HG03139 (cell line): ENCODE results near the gene PHLPP1.
"Not testable (repeated sequence)": the region's sequence is repeated elsewhere in the genome, so short reads cannot be mapped to it uniquely, and the experiment has no call there.

Experiments used
- ATAC-seq: cut with Tn5 transposase; IDR thresholded peaks from one replicate; pipeline ENCODE4 v1.9.1; 2021; ENCODE audit not compliant: unreplicated experiment

PHLPP1 gene

DNA sequence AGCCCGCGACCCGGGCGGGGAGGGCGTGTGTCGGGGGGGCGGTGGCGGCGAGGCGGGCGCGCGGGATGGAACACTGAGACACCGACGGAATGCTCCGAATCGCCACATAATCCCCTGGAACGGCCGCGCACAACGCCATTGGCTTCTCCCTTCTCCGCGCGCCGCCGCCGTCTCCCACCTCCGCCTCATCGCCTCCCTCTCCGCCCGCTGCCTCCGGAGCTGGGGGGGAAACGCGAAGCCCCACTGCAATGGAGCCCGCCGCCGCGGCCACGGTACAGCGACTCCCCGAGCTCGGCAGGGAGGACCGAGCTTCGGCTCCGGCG lies at the start of gene PHLPP1:
Gene PHLPP1, plus strand, starts transcription at position 106 of the 323 bp plus-strand sequence. Its CDS starts 143 bp downstream, at position 249.
- ATAC-seq = peak; percentile 19

DNA sequence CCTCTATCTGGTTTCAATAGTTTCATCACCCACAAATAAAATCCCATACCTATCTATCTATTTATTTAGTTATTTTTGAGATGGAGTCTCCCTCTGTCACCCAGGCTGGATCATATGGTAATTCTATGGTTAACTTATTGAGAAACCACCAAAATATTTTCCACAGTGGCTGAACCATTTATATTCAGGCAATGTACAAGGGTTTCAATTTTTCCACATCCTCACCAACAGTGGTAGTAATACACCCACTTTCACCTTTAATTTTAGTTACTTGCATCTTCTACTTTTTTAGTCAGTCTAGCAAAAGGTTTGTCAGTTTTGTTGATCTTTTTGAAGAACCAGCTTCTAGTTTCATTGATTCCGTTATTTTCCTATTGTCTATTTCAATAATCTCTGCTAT lies 46.1 kb upstream of the PHLPP1 start:
- ATAC-seq = no peak

DNA sequence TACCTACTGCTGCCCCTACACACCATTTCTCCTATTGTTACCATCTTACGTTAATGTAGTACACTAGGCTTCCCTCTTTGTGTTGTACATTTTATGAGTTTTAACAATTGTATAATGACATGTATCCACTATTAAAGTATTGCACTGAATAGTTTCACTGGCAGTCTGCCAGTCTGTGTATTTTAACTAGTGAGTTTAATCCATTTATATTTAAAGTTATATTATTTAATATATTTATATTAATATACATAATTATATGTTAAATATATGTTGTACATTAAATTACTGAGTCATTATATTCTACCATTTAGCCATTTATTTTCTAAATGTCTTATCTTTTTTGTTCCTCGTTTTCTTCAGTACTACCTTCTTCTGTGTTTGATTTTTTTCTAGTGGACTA lies 44.8 kb upstream of the PHLPP1 start:
- ATAC-seq = no peak

DNA sequence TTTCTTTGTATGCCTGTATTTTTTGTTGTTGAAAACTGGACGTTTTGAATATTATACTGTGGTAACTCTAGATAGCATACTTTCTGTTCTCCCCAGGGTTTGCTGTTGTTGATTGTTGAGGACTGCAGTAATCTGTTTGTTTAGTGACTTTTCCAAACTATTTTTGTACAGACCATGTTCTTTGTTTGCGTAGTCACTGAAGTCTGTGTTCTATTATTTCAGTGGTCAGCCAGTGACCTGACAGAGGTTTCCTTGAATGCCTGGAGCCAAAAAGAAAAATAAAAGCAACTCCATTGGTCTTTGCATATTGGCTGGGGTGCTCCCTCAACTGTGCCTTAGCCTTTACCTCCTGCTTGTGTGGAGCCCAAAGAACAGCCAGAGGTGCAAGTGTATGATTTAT lies 42.7 kb upstream of the PHLPP1 start:
- no peak for ATAC-seq

DNA sequence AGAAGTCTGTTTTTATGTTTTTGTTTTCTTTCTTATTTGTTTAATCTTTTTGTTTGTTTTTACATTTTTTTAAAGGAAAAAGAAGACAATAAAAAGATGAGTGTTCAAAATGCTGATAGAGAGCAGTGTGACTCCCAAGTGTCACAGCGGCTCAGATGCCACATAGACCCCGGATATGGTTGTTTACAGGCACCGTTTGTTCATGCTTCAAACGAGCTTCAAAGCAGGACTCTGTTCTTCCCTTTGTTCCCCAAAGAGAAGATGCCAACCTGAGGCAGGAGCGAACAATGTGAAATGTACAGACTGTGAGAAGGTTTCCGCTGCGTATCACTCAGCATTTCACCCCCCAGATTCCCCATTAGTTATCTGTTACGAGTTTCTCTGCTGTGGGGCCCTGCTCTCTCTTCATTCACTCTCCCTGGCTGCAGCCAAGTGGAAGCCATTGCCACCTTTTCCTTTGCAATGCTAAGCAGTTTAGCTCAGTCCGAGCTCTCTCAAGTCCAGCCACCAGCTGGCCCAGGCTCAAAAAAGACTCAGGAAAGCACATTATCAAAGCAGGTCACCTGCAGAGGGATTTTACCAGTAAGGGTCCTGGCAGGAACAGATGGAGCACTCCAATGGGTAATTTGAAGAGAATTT lies 36.4 kb upstream of the PHLPP1 start:
- ATAC-seq = no peak

DNA sequence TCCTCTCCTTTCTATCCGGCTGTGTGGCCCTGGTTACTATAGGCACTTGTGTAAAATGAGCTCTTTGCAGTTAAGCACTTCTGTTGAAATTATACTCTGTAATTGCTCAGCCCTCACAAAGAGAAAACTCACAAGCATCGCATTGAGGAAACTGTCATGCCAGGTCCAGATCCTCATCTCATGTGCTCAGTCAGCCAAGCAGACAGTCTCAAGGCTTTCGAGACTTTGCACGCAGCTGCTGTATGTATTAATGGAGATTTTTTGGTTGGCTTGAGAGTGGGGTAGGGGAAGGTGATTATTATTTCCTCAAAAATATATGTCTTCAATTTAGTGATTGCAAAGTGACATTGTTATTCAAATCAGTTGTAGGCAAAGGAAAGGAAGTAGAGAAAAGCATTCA lies 33.0 kb upstream of the PHLPP1 start:
- ATAC-seq = no peak

DNA sequence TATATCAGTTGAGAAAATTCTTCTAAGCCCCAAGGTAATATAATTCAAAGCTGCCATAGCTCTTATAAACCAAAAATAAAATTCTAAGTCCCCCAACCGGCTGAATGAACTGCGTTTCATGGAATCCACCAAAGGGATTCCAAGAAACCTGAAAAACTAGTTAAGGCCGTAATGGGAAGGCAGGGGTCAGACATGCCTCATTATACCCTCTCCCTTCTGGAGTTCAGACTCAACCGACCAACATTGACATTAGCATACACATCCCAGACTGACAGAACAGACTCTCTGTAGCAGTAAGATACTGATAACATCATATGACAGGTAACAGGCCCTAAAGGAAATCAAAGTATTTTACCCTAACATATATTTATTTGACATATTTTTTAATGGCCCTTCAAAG lies 31.4 kb upstream of the PHLPP1 start:
- ATAC-seq = no peak

DNA sequence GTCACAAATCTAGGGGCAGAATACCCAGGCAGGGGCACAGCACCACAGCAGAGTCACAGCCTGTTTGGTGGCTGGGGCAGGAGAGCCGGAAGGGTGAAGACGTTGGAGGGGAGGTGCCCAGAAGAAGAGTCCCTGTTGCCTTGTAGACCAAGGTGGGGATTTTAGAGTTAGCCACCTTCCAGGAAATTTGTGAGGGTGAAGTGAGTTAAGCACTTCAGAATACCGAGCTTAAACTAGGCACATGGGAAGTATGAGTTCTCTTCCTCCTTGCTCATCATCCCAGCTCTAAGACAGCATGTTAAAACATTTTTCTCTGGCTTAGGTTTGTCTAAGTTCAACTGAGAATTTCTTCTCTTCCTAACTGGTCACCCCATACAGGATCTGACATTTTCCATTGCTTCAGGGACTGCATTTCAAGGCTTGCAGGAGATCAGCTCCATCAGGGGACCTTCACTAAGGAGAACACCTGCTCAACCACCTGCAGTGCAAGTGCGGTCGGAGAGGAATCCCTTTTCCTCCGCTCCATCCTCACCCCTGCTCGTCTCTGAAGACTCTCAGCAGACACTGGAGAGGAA lies 26.5 kb upstream of the PHLPP1 start:
- ATAC-seq = no peak

DNA sequence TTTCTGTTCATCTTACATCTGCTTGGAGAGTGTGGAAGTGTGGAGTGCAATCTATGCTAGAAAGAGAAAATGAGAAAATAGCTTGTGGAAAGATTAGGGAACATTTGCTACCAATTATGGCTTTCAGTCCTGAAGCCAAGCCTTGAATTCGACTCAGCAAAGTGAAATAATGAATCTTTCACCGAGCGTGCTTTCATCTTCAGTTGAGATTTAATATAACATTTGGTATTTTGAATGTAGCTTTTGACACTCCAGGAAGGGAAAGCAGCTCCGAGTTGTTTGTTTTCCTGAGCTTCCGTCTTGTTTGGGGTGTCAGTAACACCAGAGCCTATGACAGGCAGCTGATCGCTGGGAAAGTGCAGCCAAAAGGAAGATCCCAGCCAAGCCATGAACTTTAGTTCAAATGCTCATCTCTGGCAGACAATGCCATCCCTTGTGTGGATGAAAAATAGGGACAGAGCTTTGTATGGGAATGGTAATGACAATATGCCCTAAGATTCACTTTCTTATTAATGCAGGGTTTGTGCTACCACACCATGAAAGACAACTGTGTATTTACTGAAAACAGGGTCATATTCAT lies 25.0 kb upstream of the PHLPP1 start:
- no peak for ATAC-seq

DNA sequence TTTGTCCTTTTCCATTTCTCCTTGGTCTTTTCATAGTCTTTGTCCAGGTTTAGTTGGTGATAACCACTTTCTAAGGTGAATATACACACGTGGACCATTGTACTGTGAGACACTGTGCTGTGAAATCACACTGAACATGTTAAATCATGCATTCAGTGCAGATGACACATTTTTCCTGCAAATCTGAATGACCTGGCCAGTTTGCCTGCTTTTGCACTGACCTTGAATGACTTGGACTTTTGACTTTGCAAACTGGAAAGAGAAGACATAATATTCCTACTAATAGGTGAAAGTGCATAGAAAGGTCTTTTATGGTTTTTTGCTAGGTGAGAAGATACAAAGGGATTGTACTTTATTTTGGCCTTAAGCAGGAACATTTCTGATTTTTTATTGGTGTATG lies 21.7 kb upstream of the PHLPP1 start:
- no peak for ATAC-seq

DNA sequence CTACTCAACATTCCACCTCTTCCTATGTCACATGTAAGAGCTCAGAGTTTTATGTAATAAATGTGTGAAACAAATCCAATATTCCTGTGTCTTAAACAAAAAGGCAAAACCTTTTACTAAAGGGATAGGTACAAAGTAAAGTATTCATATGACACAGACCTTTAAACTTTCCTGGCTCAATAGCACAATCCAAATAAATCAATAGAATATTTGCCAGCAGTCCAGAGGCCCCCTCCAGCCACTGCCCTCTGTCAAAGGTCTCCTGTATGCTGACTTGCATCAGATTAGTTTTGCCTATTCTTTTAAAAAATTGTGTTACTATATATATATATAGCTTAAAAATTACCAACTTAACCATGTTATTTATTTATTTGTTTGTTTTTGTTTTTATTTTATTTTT lies 17.7 kb upstream of the PHLPP1 start:
- ATAC-seq = no peak

DNA sequence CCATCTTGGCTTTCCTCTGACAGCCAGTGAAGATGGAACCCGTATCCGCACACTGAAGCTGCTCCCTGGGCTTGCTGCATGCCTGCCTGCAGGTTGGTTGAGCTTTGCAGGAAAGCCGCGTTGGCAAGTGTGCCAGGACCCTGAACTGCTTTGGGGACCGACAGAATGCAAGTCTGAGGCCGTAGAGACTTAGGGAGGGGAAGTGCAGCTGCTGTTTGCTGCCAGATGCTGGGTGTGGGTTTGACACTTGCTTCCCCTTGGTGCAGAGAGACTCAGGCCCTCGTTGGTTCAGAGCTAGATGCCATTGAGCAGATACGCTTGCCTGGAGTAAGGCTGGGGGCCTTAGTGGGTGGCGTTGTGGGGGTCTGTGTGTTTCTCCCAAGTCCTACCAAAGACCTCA lies 13.1 kb upstream of the PHLPP1 start:
- ATAC-seq = no peak

DNA sequence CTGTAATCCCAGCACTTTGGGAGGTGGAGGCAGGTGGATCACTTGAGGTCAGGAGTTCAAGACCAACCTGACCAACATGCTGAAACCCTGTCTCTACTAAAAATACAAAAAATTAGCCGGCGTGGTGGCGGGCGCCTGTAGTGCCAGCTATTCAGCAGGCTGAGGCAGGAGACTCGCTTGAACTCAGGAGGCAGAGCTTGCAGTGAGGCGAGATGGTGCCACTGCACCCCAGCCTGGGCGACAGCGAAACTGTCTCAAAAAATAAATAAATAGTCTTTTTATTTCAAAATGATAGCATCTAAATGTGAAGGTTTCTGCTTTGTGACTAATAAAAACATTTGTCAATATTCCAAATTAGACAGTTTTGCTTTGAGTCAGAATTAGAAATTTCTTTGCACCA lies 8.5 kb upstream of the PHLPP1 start:
- not testable (repeated sequence) for ATAC-seq

DNA sequence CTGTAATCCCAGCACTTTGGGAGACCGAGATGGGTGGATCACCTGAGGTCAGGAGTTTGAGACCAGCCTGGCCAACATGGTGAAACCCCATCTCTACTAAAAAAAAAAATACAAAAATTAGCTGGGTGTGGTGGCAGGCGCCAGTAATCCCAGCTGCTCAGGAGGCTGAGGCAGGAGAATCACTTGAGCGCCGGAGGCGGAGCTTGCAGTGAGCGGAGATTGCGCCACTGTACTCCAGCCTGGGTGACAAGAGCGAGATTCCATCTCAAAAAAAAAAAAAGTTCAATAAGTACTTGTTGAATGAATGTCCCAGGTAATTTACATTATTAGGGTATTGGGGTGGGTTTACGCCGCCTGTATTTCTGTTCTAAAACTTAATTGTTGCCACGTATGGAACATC lies 5.4 kb upstream of the PHLPP1 start:
- ATAC-seq = not testable (repeated sequence)

DNA sequence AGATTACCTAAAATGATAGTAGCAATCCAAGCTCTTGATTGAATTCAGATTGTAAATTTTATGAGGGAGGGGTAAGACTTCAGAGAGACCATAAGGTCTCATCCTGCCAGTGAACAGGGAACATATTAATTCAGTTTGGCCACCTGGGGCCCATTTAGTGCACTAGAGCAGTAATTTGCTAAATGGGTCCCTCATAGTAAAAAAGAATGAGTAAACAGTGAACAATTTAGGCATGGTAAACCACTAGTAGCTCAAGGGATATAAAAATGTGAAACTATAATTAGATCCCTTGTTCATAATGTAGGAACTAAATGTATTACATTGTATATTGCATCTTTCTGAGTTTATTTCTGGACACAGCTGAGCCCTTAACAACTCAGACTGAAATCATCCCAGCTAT lies 4.9 kb upstream of the PHLPP1 start:
- no peak for ATAC-seq

DNA sequence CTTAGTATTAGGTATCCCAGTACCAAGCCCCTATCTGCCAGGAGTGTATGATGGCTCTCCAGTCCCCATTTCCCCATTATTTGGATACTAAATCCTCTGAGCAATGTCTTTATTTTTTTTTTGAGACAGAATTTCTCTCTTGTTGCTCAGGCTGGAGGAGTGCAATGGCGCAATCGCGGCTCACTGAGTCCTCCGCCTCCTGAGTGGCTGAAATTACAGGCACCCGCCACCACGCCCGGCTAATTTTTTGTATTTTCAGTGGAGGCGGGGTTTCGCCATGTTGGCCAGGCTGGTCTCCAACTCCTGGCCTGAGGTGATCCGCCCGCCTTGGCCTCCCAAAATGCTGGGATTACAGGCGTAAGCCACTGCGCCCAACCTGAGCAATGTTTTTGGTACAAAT lies 3.6 kb upstream of the PHLPP1 start:
- ATAC-seq = no peak

DNA sequence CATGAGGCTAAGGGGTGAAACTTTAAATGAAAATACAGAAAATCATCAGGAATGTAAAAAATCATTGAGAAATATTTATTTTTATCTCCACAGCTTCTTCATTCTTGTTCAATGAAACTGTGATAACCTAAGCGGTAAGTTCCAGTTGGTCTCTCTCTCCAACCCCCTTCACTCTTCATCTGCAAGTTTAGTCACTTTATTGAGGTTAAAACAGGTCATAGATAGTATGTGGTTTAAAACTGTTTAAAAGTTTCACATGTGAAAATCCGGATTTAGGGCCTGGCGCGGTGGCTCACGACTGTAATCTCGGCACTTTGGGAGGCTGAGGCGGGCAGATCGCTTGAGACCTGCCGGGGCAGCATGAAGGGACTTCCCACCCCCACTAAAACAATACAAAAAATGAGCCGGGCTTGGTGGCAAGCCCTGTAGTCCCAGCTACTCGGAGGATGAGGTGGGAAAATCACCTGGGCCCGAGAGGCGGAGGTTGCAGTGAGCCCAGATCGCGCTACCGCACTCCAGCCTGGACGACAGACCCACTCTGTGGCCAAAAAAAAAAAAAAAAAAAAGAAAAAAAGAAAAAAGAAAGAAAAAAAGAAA lies 1.6 kb upstream of the PHLPP1 start:
- no peak for ATAC-seq

DNA sequence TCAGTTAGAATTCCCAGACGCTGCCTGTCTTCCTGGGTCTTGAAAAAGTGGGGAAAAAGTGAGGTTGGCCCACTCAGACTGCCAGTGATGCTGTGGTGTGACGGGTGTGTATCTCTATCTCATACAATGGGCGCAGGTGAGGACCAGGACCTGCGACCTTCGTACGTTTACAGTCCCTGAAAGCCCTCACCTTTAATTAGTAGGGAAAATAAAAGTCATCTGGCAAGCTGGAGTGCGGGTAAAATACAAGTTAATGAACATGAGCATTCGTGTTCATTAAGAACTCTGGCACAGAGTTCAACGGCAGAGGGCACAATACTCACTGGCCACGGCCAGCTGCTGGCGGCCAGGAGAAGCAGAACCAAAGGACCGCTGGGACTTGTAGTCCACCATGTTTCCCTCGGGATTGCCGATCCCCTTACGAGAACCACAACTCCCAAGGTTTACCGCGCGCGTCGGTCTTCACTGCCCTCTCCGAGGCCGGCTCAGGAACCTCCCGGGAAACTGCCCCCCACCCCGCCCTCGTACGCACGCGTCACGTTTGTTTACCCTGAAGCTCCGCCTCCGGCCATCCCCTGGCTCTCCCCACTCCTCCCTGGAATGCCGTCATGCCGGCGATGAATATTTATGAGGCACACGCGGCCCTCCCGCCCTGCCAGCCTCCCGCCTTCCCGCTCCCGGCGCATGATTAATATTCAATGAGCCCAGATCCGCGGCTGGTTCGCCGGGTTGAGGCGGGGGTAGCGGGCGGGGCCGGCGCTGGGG lies 488 bp upstream of the PHLPP1 start:
- peak; percentile 66 for ATAC-seq

DNA sequence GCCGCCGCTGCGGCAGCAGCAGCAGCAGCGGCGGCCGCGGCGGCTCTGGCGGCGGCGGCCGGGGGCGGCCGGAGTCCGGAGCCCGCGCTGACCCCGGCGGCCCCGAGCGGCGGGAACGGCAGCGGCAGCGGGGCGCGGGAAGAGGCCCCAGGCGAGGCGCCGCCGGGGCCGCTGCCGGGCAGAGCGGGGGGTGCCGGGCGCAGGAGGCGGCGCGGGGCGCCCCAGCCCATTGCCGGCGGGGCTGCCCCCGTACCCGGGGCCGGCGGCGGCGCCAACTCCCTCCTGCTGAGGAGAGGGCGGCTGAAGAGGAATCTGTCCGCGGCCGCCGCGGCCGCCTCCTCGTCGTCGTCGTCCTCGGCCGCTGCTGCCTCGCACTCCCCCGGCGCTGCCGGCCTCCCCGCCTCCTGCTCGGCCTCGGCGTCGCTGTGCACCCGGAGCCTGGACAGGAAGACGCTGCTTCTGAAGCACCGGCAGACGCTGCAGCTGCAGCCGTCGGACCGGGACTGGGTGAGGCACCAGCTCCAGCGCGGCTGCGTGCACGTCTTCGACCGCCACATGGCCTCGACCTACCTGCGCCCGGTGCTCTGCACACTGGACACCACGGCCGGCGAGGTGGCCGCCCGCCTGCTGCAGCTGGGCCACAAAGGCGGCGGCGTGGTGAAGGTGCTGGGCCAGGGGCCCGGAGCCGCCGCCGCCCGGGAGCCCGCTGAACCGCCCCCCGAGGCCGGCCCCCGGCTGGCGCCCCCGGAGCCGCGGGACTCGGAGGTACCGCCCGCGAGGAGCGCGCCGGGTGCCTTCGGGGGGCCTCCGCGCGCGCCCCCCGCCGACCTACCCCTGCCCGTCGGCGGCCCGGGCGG lies 646 bp downstream of the PHLPP1 start:
- ATAC-seq = peak; percentile 23

DNA sequence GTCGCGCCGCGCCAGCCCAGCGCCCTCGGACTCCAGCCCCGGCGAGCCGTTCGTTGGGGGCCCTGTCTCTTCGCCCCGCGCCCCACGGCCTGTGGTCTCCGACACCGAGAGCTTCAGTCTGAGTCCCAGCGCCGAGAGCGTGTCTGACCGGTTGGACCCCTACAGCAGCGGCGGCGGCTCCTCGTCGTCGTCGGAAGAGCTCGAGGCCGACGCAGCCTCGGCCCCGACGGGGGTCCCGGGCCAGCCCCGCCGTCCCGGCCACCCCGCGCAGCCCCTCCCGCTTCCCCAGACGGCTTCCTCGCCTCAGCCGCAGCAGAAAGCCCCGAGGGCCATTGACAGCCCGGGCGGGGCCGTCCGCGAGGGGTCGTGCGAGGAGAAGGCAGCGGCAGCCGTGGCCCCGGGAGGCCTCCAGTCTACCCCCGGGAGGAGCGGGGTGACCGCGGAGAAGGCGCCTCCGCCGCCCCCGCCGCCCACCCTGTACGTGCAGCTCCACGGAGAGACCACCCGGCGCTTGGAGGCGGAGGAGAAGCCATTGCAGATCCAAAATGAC lies 1.4 kb downstream of the PHLPP1 start:
- ATAC-seq = no peak
